PC-3 (cell line): ENCODE results near the gene ALG12. TPM values are rescaled to one million over a fixed set of nuclear protein-coding genes. Genes with fewer than 3 reads are reported as not detected.

ENCODE experiments used
- ATAC-seq: fragments of 200-7000 bp; cut with Tn5 transposase; 2 replicates; pipeline ENCODE4 v1.9.1; 2020; ENCODE audit warnings: mild to moderate bottlenecking, moderate library complexity
- BruUV-seq: library from RNA; stranded (reverse); fragments of 400-500 nt; replicated peaks from 2 replicates; lab custom pipeline; 2021; lab: Mats Ljungman, UMichigan
- CTCF ChIA-PET: fragments of 300-600 bp; sonication (Branson Sonifier 250); formaldehyde crosslinking; loops from one replicate; lab custom pipeline; 2022; ENCODE audit warnings: antibody characterized with exemption; lab: Charles Lee
- POLR2A ChIA-PET: fragments of 300-600 bp; sonication (Branson Sonifier 250); formaldehyde crosslinking; loops from one replicate; lab custom pipeline; 2022; ENCODE audit warnings: antibody characterized with exemption; ENCODE audit not compliant: unreplicated experiment; lab: Charles Lee
- DNase-seq: peaks from one replicate; pipeline ENCODE4 v3.0.0-alpha.2; 2015
- H2AFZ ChIP-seq: fragments of 300-600 bp; sonication (generic); 2 replicates; pipeline ENCODE4 v1.6.0; 2016; ENCODE audit warnings: antibody characterized with exemption, low read length
- H3F3A ChIP-seq: fragments of 300-600 bp; sonication (generic); one replicate; pipeline ENCODE4 v1.6.0; 2017; ENCODE audit warnings: antibody characterized with exemption, low read length, control low read depth, mild to moderate bottlenecking; ENCODE audit not compliant: unreplicated experiment
- H3K27ac ChIP-seq: fragments of 300-600 bp; sonication (generic); 2 replicates; pipeline ENCODE4 v1.5.1; 2016; ENCODE audit warnings: mild to moderate bottlenecking, low read length
- H3K27me3 ChIP-seq: fragments of 300-600 bp; sonication (generic); 2 replicates; pipeline ENCODE4 v1.6.1; 2016; ENCODE audit warnings: low read length, mixed read lengths
- H3K36me3 ChIP-seq: fragments of 300-600 bp; sonication (generic); 2 replicates; pipeline ENCODE4 v1.6.1; 2016; ENCODE audit warnings: low read depth, mixed run types, low read length, mixed read lengths
- H3K4me1 ChIP-seq: fragments of 300-600 bp; sonication (generic); 2 replicates; pipeline ENCODE4 v1.5.1; 2016; ENCODE audit warnings: low read length; ENCODE audit not compliant: insufficient read depth
- H3K4me2 ChIP-seq: fragments of 300-600 bp; sonication (generic); 2 replicates; pipeline ENCODE4 v1.6.0; 2016; ENCODE audit warnings: low read length
- H3K4me3 ChIP-seq: fragments of 300-600 bp; sonication (generic); 2 replicates; pipeline ENCODE4 v1.5.1; 2016; ENCODE audit warnings: mild to moderate bottlenecking, low read length, mixed read lengths
- H3K79me2 ChIP-seq: fragments of 300-600 bp; sonication (generic); 2 replicates; pipeline ENCODE4 v1.6.1; 2017; ENCODE audit warnings: low read length, mixed read lengths
- H3K9ac ChIP-seq: fragments of 300-600 bp; sonication (generic); 2 replicates; pipeline ENCODE4 v1.6.0; 2016; ENCODE audit warnings: mild to moderate bottlenecking, low read length
- H3K9me2 ChIP-seq: fragments of 300-600 bp; sonication (generic); replicated peaks from 2 replicates; pipeline ENCODE4 v1.6.1; 2016; ENCODE audit warnings: mixed run types, low read length, mixed read lengths
- H3K9me3 ChIP-seq: fragments of 300-600 bp; sonication (generic); 2 replicates; pipeline ENCODE4 v1.6.1; 2016; ENCODE audit warnings: low read length, mixed read lengths
- H4K20me1 ChIP-seq: fragments of 300-600 bp; sonication (generic); 2 replicates; pipeline ENCODE4 v1.6.1; 2016; ENCODE audit warnings: low read length, mixed read lengths
- CTCF ChIP-seq: fragments of 300-600 bp; sonication (generic); conservative IDR thresholded peaks from 2 replicates; pipeline ENCODE4 v1.5.1; 2017; ENCODE audit warnings: antibody characterized with exemption, low read depth, mild to moderate bottlenecking, low read length
- EZH2 ChIP-seq: fragments of 300-600 bp; sonication (generic); IDR thresholded peaks from one replicate; pipeline ENCODE4 v1.6.1; 2017; ENCODE audit warnings: antibody characterized with exemption, mild to moderate bottlenecking, low read length; ENCODE audit not compliant: unreplicated experiment
- EZH2phosphoT487 ChIP-seq: fragments of 300-600 bp; sonication (generic); IDR thresholded peaks from 2 replicates; pipeline ENCODE4 v1.6.1; 2018; ENCODE audit warnings: mild to moderate bottlenecking, antibody characterized with exemption, low read length, borderline replicate concordance
- intact Hi-C: fragments of 100-400 bp; cut with micrococcal nuclease; formaldehyde crosslinking; loops from 2 replicates; pipeline ENCODE4 v1.9.0; 2023
- total RNA-seq: library from RNA; depleted of rRNA; stranded (reverse); fragments of >200 nt; gene quantifications from 2 replicates; pipeline ENCODE4 v1.2.3, GENCODE V29; 2014

The ALG12 gene
- total RNA-seq, 1 experiment from 2014 or later = 12.1 TPM

GRCh38 chr22:49951986-49952896, 34.0 kb upstream of the ALG12 start:
- Histone ChIP-seq H3F3A (no peaks in the 10 kb centered on the region), H3K36me3 (no peaks in the 10 kb centered on the region), H3K9ac (peak overlapping the region; percentile 58), H3K27ac (peak overlapping the region; percentile 82), H3K4me2 (peak overlapping the region; percentile 37; the same call in 1 of the 2 replicates), H3K9me3 (no peaks in the 10 kb centered on the region), H2AFZ (no peak overlapping the region), H3K4me1 (peaks cover 42% of the 10 kb centered on the region), H3K4me3 (no peak overlapping the region), H3K79me2 (no peaks in the 10 kb centered on the region), H3K27me3 (no peaks in the 10 kb centered on the region), H4K20me1 (no peaks in the 10 kb centered on the region), H3K9me2 (no peaks in the 10 kb centered on the region)
- no TSS peak for BruUV-seq
- DNase-seq (peak; percentile 36), ATAC-seq (no peak)
- ChIA-PET CTCF (interaction anchor here (0.6 kb wide), 1 partner anchor 19 kb away, joined by 14 read pairs; no protein-coding TSS in a partner anchor), POLR2A (no interaction called here)
- intact Hi-C loops = no loop called here
- no peak for TF ChIP-seq EZH2phosphoT487

DNA sequence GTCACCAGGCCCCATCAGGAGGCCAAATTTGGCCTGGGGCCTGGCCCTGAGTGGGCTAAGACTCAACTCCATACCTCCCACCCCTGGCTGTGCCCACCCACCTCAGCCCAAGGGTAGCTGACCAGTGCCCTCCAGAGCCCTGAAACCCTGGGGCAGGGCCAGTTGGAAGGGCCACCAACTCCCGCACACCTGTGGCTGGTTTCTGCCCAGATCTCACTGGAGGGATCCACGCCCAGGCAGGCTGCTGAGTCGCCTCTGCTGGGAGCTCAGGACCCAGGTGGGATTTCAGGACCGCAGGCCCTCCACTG, 33.4 kb upstream of the ALG12 start:
- Histone ChIP-seq H3K4me1 (peaks cover 42% of the 10 kb centered on the region), H3F3A (no peaks in the 10 kb centered on the region), H3K9me3 (no peaks in the 10 kb centered on the region), H3K4me2 (peak overlapping the region; percentile 37; the same call in 1 of the 2 replicates), H3K9ac (peak overlapping the region; percentile 58), H3K79me2 (no peaks in the 10 kb centered on the region), H3K4me3 (no peak overlapping the region), H3K9me2 (no peaks in the 10 kb centered on the region), H2AFZ (no peak overlapping the region), H3K36me3 (no peaks in the 10 kb centered on the region), H3K27ac (peak overlapping the region; percentile 82), H4K20me1 (no peaks in the 10 kb centered on the region), H3K27me3 (no peaks in the 10 kb centered on the region)
- CTCF ChIA-PET = interaction anchor here (0.6 kb wide), 1 partner anchor 18 kb away, joined by 14 read pairs; no protein-coding TSS in a partner anchor
- ATAC-seq (no peak), DNase-seq (no peak)
- TSS peak; percentile 61 for BruUV-seq
- POLR2A ChIA-PET = no interaction called here
- no peak for TF ChIP-seq EZH2
- TF ChIP-seq EZH2phosphoT487 = no peak
- no peak for TF ChIP-seq CTCF
- intact Hi-C loops = no loop called here

- H3K79me2 ChIP-seq = no peaks in the 10 kb centered on the region
- H3K4me1 ChIP-seq = peaks cover 42% of the 10 kb centered on the region
- CTCF ChIA-PET = no interaction called here
These were observed 32.9 kb upstream of the ALG12 start for GRCh38 chr22:49951000-49951677.

More at GRCh38 chr22:49951000-49951677, 32.9 kb upstream of the ALG12 start:
- POLR2A ChIA-PET = no interaction called here
- Histone ChIP-seq H3K4me3 (no peak overlapping the region), H3K27ac (peak overlapping the region; percentile 84), H3K9ac (peak overlapping the region; percentile 58), H3K9me2 (no peaks in the 10 kb centered on the region), H3K36me3 (no peaks in the 10 kb centered on the region), H3F3A (no peaks in the 10 kb centered on the region), H2AFZ (no peak overlapping the region), H3K27me3 (no peaks in the 10 kb centered on the region), H3K4me2 (peak overlapping the region; percentile 56), H3K9me3 (no peaks in the 10 kb centered on the region), H4K20me1 (no peaks in the 10 kb centered on the region)
- DNase-seq (peak; percentile 91), ATAC-seq (peak; percentile 59)
- intact Hi-C loops = no loop called here
- no TSS peak for BruUV-seq
- TF ChIP-seq EZH2 (no peak), EZH2phosphoT487 (peak; percentile 96)
